Muscle of arm (tissue), 12 donors: ENCODE data around the gene FTO. TPM values are rescaled to one million over a fixed set of nuclear protein-coding genes. Genes with fewer than 3 reads are reported as not detected.

Source experiments
- DNase-seq: peaks from one replicate; pipeline ENCODE4 v3.0.0-alpha.2; 2013
- polyA plus RNA-seq, 12 donors: library from polyadenylated mRNA; unstranded; fragments of 120-200 nt; gene quantifications; one replicate each; pipeline ENCODE4 v1.2.1, GENCODE V29; 2013; ENCODE audit not compliant: insufficient read length in 12 of 12

Gene FTO
- polyA plus RNA-seq, 12 donors: 41.8 to 73.9 (median 62.4) TPM; not detected in 1

DNA sequence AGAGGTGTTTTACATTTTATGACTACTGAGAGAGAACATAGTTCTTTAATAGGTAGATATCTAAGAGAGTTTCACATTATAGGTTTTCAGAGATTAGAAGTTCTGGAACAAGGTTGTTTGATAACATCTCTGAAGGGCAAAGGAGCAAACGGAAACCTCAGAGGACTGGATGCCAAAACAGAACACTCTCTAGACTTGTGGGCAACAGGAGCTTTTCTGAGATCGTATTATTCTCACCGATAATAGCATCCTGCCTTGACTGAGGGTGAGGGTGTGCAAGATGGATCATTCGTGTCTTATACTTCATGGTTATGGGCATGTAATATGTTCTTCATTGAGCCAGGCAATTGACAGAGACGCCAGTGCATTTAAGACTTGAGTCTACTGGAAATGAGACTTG, 347.9 kb downstream of the FTO start:
- no peak for DNase-seq

DNA sequence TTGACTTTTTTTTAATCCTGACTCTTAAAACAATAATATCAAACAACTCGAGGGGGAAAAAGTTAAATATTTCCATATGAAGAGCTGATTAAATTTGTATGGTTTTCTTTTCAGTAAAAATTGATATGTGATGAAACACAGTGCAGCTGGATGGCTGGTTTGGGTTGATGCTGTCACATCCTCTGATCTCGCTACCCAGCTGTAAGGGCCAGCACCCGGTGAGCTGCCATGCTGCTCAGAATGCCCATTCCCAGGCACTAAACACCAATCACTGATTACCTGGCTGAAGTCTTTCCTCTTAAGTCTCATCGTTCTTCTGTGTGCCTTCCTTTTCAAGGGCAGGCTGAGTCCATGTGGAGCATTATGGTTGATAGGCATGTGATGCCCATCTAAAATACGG, 348.3 kb downstream of the FTO start:
- no peak for DNase-seq

DNA sequence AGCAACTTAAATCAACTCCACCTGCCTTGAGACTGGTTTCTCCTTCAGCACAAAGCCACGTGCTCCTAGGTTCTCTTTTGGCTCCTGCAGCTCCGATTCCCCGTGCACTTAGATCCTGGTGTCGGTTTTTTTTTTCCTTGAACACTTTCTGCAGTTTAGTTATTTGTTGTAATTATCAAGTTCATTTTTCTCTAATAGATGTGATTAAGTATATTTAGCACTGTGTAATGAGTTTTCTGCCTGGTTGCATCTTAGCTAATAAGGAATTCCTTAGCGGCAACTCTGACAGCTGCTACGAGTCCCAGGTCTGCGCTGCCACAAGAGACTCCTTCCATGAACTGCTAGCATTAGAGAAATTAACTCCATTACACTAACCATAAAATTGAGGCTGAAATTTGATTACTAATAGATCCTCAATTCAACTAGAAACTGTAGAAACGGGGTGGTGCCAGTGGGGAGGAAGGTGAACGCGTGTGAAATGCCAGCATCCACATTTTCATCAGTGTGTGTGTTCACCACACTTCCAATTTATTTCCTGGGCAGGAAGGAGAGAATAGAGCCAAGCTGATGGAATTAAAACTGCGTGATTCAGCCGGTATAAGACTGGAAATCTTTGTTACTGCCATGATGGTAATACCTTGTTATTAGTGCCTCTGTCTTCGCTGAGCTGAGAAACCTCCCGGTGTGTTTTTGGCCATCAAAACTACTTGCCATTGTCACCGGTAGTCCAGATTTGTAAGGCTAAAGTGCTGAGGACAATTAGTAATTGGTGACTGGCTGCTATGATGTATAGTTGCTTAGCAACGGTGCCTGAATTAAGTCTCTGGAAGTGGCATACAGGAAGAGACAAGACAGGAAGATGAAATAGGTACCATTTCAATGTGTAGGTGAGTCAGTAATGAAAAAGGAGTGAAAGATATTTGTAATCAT, 350.2 kb downstream of the FTO start:
- no peak for DNase-seq

DNA sequence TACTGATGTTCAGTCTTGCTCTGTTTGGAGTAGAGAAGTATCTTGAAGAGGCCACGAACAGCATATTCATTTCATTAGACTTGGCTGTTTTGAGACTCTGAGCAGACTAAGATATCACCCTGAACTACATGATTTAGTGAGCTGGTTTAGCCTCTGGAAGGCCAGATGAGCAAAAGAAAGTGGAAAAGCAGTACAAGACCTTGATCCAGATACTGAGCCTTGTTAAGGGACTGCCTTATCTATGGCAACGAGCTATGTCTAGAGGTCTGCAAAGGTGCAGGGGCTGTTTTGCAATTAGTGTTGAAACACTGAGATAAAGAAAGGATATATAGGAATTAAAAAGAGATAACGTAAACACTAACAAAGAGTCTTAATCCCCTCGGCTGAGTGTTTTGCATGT, 351.2 kb downstream of the FTO start:
- DNase-seq: no peak

DNA sequence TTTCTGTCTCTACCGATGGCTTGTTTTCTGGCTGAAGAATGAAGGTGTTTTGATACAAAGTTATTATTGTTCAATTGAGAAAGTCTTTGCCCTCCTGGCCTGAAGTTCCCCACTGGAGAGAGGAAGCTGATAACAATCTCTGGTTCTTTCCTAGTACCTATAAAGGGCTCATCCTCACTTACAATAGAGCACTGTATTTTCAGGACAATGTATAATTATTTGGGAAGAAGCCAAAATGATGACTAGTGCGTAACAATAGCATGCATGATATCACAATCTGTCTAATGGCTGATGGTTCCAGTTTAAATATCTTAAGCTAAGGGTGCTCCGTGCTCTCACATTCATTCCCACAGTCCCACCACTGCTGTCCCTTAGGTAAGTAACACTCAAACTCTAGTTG, 351.9 kb downstream of the FTO start:
- DNase-seq: no peak

DNA sequence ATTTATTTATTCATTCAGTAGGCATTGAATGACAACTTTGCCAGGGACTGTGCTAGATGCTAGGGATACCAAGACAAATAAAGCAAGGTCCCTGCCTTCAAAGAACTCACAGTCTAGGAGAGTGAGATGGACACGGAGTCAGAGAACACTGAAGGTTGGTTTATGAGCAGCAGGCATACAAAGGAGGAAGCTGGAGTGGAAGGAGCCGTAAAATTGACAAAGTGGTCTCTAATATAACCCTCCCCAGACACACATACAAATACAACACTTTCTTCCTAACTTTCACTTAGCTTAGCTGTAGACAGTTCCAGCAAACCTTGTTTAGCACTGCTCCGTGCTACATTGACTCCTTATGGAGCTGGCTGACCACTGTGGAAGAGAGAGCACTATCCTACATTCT, 353.0 kb downstream of the FTO start:
- DNase-seq: no peak

DNA sequence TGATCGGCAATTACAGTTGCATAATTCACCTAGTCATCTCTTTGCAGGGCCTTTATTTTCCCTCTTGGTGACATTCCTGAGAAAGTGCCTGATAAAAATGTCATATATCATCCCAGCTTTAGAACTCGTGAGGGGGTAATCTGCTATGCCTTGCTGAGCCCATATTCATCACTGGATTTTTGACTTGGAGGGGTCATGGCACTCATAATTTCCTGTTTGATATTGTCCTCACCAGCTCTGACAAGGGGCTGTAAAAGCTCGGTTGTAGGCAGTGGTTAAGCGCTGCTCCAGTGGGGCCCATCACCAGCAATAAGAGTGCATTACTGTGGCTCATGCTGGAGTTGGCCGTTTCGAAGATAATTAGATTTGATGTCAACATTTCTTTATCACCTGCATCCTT, 355.4 kb downstream of the FTO start:
- no peak for DNase-seq

DNA sequence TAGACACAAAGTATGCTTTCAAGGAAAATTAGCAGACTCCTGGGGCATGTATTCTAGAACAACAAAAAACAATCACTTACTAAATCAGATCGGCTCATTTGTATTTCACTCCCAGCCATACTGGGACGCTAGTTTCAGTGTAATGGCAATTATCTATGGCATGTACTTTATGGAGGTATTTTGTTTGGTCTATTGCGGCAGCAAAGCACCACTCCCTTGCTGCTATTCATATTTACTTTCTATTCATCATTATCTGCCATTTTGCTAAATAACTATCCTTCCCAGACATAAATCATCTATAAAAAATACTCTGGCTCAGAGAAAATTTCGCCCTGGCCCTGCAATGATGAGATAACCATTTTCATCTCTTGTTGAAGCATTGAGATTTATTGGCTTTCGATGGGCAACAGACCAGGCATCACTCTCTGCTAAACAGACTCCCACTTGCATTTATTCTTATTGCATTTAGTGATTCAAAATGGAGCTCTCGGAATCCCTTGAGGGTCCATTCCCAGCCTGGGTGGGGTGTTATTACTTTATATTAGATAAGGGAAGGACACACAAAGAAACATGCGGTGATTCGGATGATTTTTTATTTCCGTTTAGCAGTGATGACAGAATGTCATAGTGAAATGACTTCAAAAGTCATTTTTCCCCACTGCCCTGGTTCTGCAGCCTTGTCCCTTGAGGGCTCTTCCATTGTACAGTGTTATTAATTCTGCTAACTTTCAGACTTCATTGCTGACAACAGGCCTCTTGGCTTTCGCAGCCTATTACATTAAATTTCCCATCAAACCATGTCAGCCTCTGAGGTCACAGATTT, 356.9 kb downstream of the FTO start:
- DNase-seq: no peak

DNA sequence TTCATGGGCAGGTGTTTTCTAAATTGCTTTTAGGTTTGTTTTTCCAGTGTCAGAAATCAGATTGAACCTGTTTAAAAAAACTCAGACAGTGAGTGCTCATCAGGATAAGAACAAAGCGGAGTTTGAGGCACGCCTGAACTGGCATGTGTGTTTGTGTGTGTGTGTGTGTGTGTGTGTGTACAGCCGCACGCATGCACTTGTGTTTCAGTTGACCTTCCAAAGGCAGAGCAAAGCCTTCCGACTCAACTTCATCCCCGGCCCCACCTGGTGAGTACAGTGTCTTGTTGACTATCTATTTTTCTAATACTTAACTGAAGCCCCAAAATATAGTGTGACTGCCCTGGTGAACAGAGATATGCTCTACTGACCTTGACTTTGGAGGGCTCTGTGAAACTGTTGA, 357.5 kb downstream of the FTO start:
- DNase-seq: no peak

DNA sequence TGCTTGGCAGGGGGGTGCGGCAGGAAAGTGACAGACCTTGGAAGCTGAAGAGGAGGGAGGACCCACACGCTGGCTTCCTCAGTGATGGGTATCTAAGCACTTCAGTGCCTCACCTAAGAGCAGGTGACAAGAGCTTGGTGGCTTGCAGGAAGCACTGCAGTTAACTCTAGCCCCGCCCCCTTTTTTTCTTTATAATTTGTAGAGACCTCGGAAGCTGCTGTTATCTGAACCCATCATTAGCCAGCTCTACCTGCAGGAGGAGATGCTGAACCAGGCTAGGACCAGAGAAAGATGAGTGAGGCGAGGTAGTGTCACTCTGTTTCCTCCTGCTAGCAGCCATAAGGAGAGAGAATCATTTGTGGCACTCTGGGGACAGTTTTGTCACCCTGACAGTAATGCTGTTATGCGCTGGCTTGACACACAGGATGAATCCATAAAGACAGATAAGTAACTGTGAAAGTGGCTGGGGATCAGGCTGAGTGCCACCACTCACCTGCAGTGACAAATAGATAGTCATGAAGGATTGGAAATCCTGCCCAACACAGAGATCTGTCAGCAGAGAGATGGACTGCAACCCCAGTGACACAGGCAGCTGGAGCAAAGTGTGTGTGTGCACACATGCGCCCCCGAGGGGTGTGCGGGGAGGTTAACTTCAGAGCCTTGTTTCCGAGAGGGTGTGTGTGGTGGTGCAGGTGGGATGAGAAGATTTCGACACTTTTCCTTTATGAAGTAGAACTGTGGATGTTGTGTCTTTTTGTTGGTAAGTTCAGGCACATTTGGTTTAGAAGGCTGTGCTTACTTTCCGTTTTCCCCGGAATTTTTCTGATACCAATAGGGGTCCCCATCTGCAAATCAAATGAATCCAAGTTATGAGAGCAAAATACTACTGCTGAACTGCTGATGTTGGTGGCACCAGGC, 358.7 kb downstream of the FTO start:
- DNase-seq: no peak

DNA sequence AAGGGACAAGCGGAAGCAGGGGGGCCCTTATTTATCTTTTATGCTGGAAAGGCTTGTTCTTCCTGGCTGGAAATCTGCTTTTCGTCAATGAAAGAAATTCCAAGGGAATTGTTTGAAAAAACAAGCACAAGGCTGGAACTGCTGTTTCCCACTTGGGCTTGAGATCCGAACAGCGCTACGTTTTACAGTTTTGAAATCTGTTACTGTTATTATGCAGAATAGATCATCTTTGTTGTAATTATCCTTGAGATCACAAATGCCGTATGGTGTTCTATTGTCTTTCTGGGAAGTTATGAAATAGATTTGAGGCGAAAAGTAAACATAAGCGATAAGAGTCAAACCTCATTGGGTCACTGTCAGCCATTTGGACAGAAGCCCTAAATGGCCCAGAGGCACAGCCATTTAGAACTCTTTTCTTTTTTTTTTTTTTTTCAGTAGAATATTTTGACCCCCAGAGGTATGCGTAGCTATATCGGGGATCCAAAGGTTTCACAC, 359.4 kb downstream of the FTO start:
- no peak for DNase-seq

DNA sequence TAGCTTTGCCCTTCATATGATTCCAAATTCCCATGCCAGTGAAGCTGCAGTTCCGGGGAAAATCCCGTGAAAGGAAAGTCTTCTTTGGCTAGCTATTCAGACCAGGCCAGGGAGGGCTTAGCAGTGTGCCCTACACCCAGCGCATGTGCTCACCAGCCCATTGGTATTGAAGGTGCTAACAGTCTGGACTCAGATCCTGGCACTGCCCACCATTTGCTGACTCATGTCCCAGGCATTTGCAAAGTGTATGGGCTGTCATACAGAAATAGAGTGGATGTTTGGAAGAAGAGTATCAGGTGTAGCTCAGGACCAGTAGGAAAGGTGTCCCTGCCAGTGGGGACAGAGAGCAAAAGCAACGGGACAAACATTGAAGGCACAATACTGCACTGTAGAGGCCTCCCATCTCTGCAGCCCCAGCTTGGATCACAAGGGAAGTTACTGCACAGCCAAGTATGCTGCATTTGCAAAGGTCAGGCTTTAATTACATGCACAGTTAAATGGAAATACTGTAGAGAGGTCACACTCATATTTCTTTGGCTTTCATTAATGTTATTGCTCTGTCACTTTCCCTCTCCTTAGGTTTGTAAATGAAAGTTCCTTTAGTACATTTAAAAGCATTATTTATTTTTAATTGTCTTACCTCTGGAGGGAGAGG, 362.6 kb downstream of the FTO start:
- DNase-seq: no peak

DNA sequence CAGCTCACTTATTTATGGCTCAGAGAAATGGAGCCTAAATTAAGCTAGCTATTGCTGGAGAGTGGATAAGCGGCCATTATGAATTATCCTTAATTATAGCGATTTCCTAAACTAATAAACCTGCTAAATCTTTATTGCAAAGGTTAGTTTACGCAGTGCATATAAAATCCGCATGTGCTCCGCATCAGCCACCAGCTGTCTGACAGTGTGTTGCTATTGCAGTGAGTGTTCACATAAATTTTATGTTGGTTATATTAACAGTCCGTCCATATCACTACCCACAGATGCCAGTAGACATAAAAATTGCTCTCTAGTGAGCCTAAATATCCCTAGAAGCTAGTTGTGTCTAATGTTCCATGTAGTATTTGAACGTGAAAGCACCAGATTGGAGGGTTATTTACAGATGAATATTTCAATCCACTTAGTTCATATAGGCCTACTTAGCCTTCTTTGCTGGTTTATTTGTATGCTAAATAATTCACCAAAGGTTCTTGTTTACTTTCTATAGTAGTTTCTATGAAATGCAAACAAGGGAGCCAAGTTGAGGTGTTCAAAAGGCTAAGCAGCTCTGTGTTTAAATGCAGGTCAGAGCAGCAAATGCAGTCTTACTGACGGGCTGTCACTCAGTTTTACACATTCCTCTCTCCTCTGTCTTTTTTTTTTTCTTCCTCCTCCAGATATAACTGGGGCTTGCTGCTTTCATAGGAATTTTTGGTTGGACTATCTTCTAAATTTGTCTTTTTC, 363.5 kb downstream of the FTO start:
- no peak for DNase-seq

DNA sequence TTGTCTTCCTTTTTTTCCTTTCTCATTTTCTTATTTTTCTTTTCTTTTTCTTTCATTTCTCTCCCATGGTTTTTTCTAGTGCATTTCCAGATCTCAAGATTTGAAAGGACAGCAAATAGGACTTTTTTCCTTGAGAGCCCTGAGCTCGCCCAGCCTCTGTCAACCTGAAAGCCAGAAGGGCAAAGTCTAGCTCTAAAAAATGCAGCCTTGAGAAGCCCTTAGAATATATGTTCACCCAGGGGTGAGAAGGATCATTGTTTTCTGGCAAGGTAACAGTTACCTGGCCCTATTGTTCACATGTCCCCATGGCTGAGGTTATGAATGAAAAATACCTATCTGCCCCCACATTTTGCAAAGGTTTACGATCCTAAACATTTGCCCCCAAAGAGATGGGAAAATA, 364.3 kb downstream of the FTO start:
- DNase-seq: no peak

DNA sequence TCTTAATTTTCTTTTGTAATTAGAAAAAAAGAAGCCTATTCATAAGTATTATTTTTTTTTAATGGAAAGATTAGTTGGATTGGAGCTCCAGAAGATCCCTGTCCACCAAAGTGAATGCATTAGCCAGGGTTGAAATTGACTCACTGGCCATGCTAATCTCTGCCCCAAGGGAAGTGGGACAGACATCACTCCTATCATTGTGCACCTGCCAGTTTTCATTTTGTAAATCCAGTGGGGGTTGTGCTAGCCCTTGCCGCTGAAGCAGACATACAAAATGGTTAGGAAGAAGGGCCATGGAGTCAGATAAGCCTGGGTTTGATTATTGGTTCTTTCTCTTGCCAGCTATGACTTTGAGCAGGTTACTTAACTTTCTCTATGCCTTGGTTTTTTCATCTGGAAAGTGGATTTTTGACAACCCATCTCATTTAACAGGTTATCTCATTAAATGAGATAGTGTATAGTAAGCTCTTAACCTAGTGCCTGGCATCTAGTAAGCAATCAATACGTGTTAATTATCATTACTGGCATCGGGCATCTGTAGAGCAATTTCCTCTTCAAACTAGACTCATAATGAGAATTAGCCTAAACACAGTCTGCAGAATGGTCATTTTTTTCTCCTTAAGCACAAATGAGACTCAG, 365.8 kb downstream of the FTO start:
- no peak for DNase-seq

DNA sequence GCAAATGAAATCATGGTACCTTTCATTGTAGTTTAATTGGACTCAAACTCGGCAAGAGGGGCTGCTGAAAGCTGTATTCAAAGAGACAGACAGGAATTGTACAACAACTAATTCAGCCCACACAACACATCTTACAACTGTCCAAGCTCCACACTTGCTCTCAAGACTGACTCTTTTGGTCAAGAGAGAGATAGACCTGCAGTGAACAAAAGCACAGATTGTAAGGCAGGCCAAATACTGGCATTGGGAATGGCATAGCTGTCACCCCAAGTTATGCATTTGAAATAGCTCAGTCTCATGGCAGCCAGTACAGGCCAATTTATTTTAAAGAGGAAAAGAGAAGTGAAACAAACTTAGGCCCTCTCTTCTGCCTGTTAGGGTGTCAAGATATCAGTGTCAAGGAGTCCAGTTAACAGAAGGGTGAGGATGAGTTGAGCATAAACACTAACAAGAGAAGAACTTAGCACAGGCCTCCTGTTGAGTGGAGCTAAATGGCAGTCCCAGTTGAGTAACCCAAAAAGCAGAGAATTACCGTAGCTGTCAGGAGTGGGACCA, 366.9 kb downstream of the FTO start:
- DNase-seq: no peak

DNA sequence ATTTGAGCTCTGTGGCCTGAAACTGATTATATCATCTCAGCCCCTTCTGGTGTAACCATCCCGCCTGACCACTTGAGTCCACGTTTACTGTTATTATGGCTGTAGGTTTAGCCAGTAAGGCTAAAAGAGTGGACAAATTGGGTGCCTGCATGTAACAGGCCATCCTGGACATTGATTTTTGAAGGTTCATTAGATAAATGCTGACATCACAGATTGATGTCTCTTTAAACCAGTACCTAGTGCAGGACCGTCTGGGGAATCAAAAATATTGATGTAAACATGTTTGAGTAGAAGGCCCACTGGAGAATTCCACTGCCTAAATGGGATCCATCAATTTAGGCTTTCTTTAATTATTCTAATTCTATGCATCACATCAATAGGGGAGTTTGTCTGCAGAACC, 367.6 kb downstream of the FTO start:
- no peak for DNase-seq

DNA sequence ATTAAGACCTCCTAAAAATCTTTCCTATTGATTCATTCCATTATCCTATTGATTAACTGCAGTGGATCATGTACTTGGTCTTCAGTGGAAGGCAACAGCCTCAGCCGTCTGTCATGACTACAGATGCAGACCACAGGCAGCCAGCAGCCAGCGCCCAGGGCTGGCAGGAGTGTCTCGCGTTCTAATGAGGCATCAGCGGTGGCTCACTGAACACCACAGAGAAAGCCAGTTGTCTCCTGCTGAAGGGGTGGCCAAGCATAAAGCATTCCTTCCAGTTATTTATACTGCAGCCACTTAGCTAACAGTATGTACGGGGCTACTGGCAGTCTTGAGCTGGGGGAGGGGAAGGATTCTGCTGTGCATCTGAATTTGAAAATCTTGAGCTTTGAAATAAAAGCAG, 368.3 kb downstream of the FTO start:
- no peak for DNase-seq

DNA sequence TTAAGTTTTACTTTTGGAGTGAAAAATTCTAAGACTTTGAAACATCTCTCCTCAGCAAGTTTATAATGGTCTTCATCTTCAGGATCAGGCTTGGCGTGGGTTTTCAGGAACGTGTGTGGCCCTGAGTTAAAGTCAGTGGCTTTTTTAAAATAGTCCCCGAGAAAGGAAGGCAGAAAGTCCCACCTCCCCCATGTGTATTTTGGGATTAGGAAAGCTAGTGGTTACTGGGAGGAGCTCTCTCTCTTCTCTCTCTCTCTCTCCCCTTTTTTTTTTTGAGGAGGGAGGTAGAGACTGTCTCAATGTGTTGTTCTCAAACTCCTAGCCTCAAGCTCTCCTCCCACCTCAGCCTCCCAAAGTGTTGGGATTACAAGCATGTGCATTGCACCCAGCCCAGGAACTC, 369.4 kb downstream of the FTO start:
- DNase-seq: no peak

DNA sequence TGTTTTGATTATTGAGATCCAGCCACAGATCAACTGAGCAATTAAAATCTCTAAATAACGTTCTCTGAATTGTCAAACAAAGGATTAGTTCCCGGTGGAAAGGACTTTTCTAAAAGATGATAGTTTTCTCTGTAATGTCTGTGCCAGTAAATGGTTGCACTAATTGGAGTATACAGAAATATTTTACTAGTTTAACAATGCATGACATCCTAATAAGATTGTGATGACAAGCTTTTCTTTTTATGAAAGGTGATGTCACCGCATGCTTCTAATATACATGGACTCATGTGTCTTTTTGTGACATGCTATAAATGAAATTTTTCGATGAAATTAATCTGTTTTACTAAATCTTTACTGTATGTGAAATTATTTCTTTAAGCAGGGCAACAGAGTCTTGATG, 371.5 kb downstream of the FTO start:
- DNase-seq: no peak
